ENCODE measurements around the gene KCNH1.

- TF ChIP-seq, protein P1, sequence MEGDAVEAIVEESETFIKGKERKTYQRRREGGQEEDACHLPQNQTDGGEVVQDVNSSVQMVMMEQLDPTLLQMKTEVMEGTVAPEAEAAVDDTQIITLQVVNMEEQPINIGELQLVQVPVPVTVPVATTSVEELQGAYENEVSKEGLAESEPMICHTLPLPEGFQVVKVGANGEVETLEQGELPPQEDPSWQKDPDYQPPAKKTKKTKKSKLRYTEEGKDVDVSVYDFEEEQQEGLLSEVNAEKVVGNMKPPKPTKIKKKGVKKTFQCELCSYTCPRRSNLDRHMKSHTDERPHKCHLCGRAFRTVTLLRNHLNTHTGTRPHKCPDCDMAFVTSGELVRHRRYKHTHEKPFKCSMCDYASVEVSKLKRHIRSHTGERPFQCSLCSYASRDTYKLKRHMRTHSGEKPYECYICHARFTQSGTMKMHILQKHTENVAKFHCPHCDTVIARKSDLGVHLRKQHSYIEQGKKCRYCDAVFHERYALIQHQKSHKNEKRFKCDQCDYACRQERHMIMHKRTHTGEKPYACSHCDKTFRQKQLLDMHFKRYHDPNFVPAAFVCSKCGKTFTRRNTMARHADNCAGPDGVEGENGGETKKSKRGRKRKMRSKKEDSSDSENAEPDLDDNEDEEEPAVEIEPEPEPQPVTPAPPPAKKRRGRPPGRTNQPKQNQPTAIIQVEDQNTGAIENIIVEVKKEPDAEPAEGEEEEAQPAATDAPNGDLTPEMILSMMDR (conservative IDR thresholded peaks at IDR 0.05) = no peak
- no peak for TF ChIP-seq ZFX (IDR thresholded peaks at IDR 0.05)
Measured at GRCh38 chr1:211037095-211037494, 96.9 kb downstream of the KCNH1 start.
